OCI-LY1 (cell line): ENCODE data around the gene IFNGR1.

ENCODE experiments used
- H2AFZ ChIP-seq: fragments of 200-600 bp; sonication (generic), shearing (Covaris generic); 2 replicates; pipeline ENCODE4 v1.6.0; 2014; ENCODE audit warnings: antibody characterized with exemption, mild to moderate bottlenecking, low read length
- H3F3A ChIP-seq: fragments of 200-600 bp; sonication (generic), shearing (Covaris generic); 2 replicates; pipeline ENCODE4 v1.6.0; 2014; ENCODE audit warnings: mild to moderate bottlenecking, antibody characterized with exemption, low read length, moderate library complexity; ENCODE audit not compliant: insufficient read depth
- H3K27ac ChIP-seq: fragments of 200-600 bp; sonication (generic); 2 replicates; pipeline ENCODE4 v1.5.1; 2014; ENCODE audit warnings: low read length, mixed run types, mild to moderate bottlenecking, low read depth; ENCODE audit not compliant: poor library complexity, severe bottlenecking
- H3K27me3 ChIP-seq: fragments of 200-600 bp; sonication (generic); 2 replicates; pipeline ENCODE4 v1.6.0; 2014; ENCODE audit warnings: antibody characterized with exemption, mild to moderate bottlenecking, low read length, moderate library complexity; ENCODE audit not compliant: insufficient read depth
- H3K36me3 ChIP-seq: fragments of 200-600 bp; sonication (generic); 2 replicates; pipeline ENCODE4 v1.6.1; 2014; ENCODE audit warnings: mild to moderate bottlenecking, antibody characterized with exemption, low read length, moderate library complexity, mixed read lengths; ENCODE audit not compliant: insufficient read depth
- H3K4me1 ChIP-seq: fragments of 200-600 bp; sonication (generic); 2 replicates; pipeline ENCODE4 v1.5.1; 2014; ENCODE audit warnings: mild to moderate bottlenecking, low read length, moderate library complexity; ENCODE audit not compliant: insufficient read depth, severe bottlenecking
- H3K4me2 ChIP-seq: fragments of 200-600 bp; sonication (generic), shearing (Covaris generic); 2 replicates; pipeline ENCODE4 v1.6.1; 2014; ENCODE audit warnings: low read length
- H3K4me3 ChIP-seq: fragments of 200-600 bp; sonication (generic); 2 replicates; pipeline ENCODE4 v1.5.1; 2014; ENCODE audit warnings: low read length, low read depth, mild to moderate bottlenecking, mixed read lengths; ENCODE audit not compliant: poor library complexity, severe bottlenecking
- H3K79me2 ChIP-seq: fragments of 200-600 bp; shearing (Covaris generic); 2 replicates; pipeline ENCODE4 v1.6.1; 2016; ENCODE audit warnings: mixed run types, low read length, mixed read lengths; ENCODE audit not compliant: insufficient read depth
- H3K9ac ChIP-seq: fragments of 200-600 bp; sonication (generic), shearing (Covaris generic); 2 replicates; pipeline ENCODE4 v1.6.1; 2014; ENCODE audit warnings: mild to moderate bottlenecking, low read length, mixed read lengths
- H3K9me2 ChIP-seq: fragments of 200-600 bp; sonication (generic), shearing (Covaris generic); 2 replicates; pipeline ENCODE4 v1.6.1; 2014; ENCODE audit warnings: low read depth, mild to moderate bottlenecking, low read length, mixed read lengths
- H3K9me3 ChIP-seq: fragments of 200-600 bp; shearing (Covaris generic); 2 replicates; pipeline ENCODE4 v1.6.1; 2014; ENCODE audit warnings: low read length, mixed read lengths
- H4K20me1 ChIP-seq: fragments of 200-600 bp; sonication (generic), shearing (Covaris generic); 2 replicates; pipeline ENCODE4 v1.6.0; 2016; ENCODE audit warnings: mild to moderate bottlenecking, low read length; ENCODE audit not compliant: insufficient read depth
- CTCF ChIP-seq: fragments of 200-600 bp; sonication (generic), shearing (Covaris generic); IDR thresholded peaks from 2 replicates; pipeline ENCODE4 v1.5.1; 2017; ENCODE audit warnings: mild to moderate bottlenecking, antibody characterized with exemption, low read length, moderate library complexity, mixed read lengths
- EZH2 ChIP-seq: fragments of 200-600 bp; sonication (generic), shearing (Covaris generic); IDR thresholded peaks from 2 replicates; pipeline ENCODE4 v1.8.0; 2017; ENCODE audit warnings: borderline replicate concordance, mixed run types, mild to moderate bottlenecking, antibody characterized with exemption, low read length, moderate library complexity, mixed read lengths

Gene IFNGR1

GRCh38 chr6:137206577-137206976, 12.6 kb downstream of the IFNGR1 start:
- peaks cover 8% of the 10 kb centered on the region; the same call in 1 of the 2 replicates for H3K9me3 ChIP-seq
- peaks cover 9% of the 10 kb centered on the region; the same call in 1 of the 2 replicates for H3K79me2 ChIP-seq

DNA sequence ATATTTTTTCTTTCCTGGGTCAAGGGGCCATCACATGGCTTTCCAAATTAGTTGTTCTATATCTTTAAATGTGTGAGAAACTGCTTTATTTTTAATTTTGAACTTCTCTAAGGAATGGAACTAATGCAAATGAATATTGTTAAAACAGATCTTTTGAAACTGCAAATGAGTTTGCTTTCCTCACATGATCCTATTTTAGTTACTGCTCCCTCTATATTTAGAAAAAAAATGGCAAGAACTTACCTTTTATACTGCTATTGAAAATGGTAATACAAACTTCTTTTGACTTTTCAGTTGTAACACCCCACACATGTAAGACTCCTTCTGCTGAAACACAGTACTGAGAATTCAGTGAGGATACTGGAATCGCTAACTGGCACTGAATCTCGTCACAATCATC, 15.9 kb downstream of the IFNGR1 start:
- no peak overlapping the region for H3K4me2 ChIP-seq
- H3K4me3 ChIP-seq, result no peak overlapping the region
- TF ChIP-seq EZH2 (no peak), CTCF (no peak)
- H3K27ac ChIP-seq, result no peak overlapping the region
- no peaks in the 10 kb centered on the region for H3K27me3 ChIP-seq
- H3K79me2 ChIP-seq, result no peaks in the 10 kb centered on the region
- H3F3A ChIP-seq, result no peaks in the 10 kb centered on the region
- peaks cover 62% of the 10 kb centered on the region for H3K36me3 ChIP-seq
- H3K4me1 ChIP-seq, result no peaks in the 10 kb centered on the region
- H2AFZ ChIP-seq, result no peak overlapping the region
- H4K20me1 ChIP-seq, result no peaks in the 10 kb centered on the region
- no peak overlapping the region for H3K9ac ChIP-seq
- H3K9me2 ChIP-seq, result no peaks in the 10 kb centered on the region
- H3K9me3 ChIP-seq, result peaks cover under 1% of the 10 kb centered on the region; the same call in 1 of the 2 replicates

More at GRCh38 chr6:137206577-137206976, 12.6 kb downstream of the IFNGR1 start:
- no peak overlapping the region for H3K27ac ChIP-seq
- H4K20me1 ChIP-seq, result no peaks in the 10 kb centered on the region
- no peaks in the 10 kb centered on the region for H3K9me2 ChIP-seq
- H3K4me2 ChIP-seq, result no peak overlapping the region
- TF ChIP-seq CTCF (no peak), EZH2 (no peak)
- H3K9ac ChIP-seq, result no peak overlapping the region
- no peak overlapping the region for H3K4me3 ChIP-seq
- H3K36me3 ChIP-seq, result peaks cover 46% of the 10 kb centered on the region
- no peak overlapping the region for H2AFZ ChIP-seq
- H3F3A ChIP-seq, result no peaks in the 10 kb centered on the region
- no peaks in the 10 kb centered on the region for H3K27me3 ChIP-seq
- no peaks in the 10 kb centered on the region for H3K4me1 ChIP-seq

- H3K9me3 ChIP-seq, result no peaks in the 10 kb centered on the region
- no peaks in the 10 kb centered on the region for H3K4me1 ChIP-seq
- H3K79me2 ChIP-seq, result no peaks in the 10 kb centered on the region
- H3K27ac ChIP-seq, result no peak overlapping the region
- H4K20me1 ChIP-seq, result no peaks in the 10 kb centered on the region
- no peak overlapping the region for H3K9ac ChIP-seq
- H3F3A ChIP-seq, result no peaks in the 10 kb centered on the region
- H3K4me3 ChIP-seq, result no peak overlapping the region
- no peak for TF ChIP-seq EZH2
- peak; percentile 65 for TF ChIP-seq CTCF
- no peak overlapping the region for H3K4me2 ChIP-seq
- no peaks in the 10 kb centered on the region for H3K27me3 ChIP-seq
- H3K36me3 ChIP-seq, result peaks cover 65% of the 10 kb centered on the region
- no peaks in the 10 kb centered on the region for H3K9me2 ChIP-seq
- no peak overlapping the region for H2AFZ ChIP-seq
Measured at GRCh38 chr6:137202078-137202477, 17.1 kb downstream of the IFNGR1 start.
